HepG2 (cell line): ENCODE results near the gene ZBTB46.

Experiments used
- FOXP1 ChIP-seq, 2 experiments: fragments of 450-650 bp in 1 of 2; IDR thresholded peaks; 2 replicates each; pipeline ENCODE4 v1.6.1; 2017 to 2018; ENCODE audit warnings: antibody characterized with exemption in 1 of 2
- MXD4 ChIP-seq: IDR thresholded peaks from 2 replicates; pipeline ENCODE4 v1.6.1; 2016; ENCODE audit warnings: mild to moderate bottlenecking, missing biosample characterization, missing genetic modification reagents
- REPIN1 ChIP-seq: sonication (generic); formaldehyde crosslinking; IDR thresholded peaks from 2 replicates; pipeline ENCODE4 v1.8.0; 2022; ENCODE audit warnings: missing genetic modification reagents, low read depth, mild to moderate bottlenecking, borderline replicate concordance
- TCF7 ChIP-seq: sonication (generic); IDR thresholded peaks from 2 replicates; pipeline ENCODE4 v1.6.1; 2016; ENCODE audit warnings: antibody characterized with exemption, low read depth
- USF2 ChIP-seq, 2 experiments: sonication (generic) in 1 of 2; formaldehyde crosslinking in 1 of 2; IDR thresholded peaks; 2 replicates each; pipeline versions ENCODE4 v1.5.1 to v1.6.1; 2011 to 2020; ENCODE audit warnings: borderline replicate concordance in 1 of 2, low read depth in 1 of 2, low read length in 1 of 2, mild to moderate bottlenecking in 1 of 2, missing genetic modification reagents in 1 of 2, moderate library complexity in 1 of 2

- TF ChIP-seq USF2 (IDR thresholded peaks at IDR 0.05; ENCODE audit: low read depth, low read length): no peak
- no peak for TF ChIP-seq USF2 (CRISPR knock-in tag; IDR thresholded peaks at IDR 0.05; ENCODE audit: borderline replicate concordance)
- TF ChIP-seq FOXP1 (IDR thresholded peaks at IDR 0.05): no peak
- TF ChIP-seq FOXP1 (CRISPR knock-in tag; IDR thresholded peaks at IDR 0.05): no peak
- no peak for TF ChIP-seq TCF7
- TF ChIP-seq REPIN1: no peak
- TF ChIP-seq MXD4: no peak
Observed at GRCh38 chr20:63808145-63808724, 22.8 kb downstream of the ZBTB46 start.
